CD14-positive monocyte (primary cell): Measurements from ENCODE around the gene COQ8A. TPM values are rescaled to one million over a fixed set of nuclear protein-coding genes. Genes with fewer than 3 reads are reported as not detected.

ENCODE experiments used
- DNase-seq, 3 donors: peaks; one replicate each; pipeline ENCODE4 v3.0.0-alpha.2; 2011 to 2022
- H2AFZ ChIP-seq: 2 replicates; pipeline ENCODE4 v1.6.0; 2012; ENCODE audit warnings: mild to moderate bottlenecking, low read depth, low read length, inconsistent platforms; ENCODE audit not compliant: insufficient read depth, poor library complexity, severe bottlenecking
- H3K27ac ChIP-seq, 2 donors: 1 replicate in 1 of 2; 2 replicates in 1 of 2; pipeline ENCODE4 v1.5.1; 2012 to 2013; ENCODE audit warnings: low read length in 2 of 2, control low read depth in 1 of 2, inconsistent platforms in 1 of 2, low read depth in 1 of 2, mild to moderate bottlenecking in 1 of 2
- H3K27me3 ChIP-seq, 2 donors: one replicate each; pipeline versions ENCODE4 v1.6.0 to v1.6.1; 2011 to 2013; ENCODE audit warnings: low read length in 2 of 2; ENCODE audit not compliant: control insufficient read depth in 2 of 2, insufficient read depth in 2 of 2
- H3K36me3 ChIP-seq, 2 donors: replicated peaks in 1 of 2; 1 replicate in 1 of 2; 2 replicates in 1 of 2; pipeline versions ENCODE4 v1.5.1 to v1.6.1; 2012 to 2013; ENCODE audit warnings: low read length in 2 of 2, control low read depth in 1 of 2, inconsistent platforms in 1 of 2, mild to moderate bottlenecking in 1 of 2; ENCODE audit not compliant: insufficient read depth in 2 of 2, control insufficient read depth in 1 of 2
- H3K4me1 ChIP-seq, 2 donors: 1 replicate in 1 of 2; 2 replicates in 1 of 2; pipeline versions ENCODE4 v1.5.1 to v1.6.1; 2012 to 2013; ENCODE audit warnings: low read length in 2 of 2, control low read depth in 1 of 2, inconsistent platforms in 1 of 2, mild to moderate bottlenecking in 1 of 2, moderate library complexity in 1 of 2; ENCODE audit not compliant: insufficient read depth in 2 of 2, control insufficient read depth in 1 of 2
- H3K4me2 ChIP-seq: replicated peaks from 2 replicates; pipeline ENCODE3; 2012; ENCODE audit warnings: low read length, moderate library complexity, mild to moderate bottlenecking; ENCODE audit not compliant: poor library complexity, severe bottlenecking; ENCODE audit errors: extremely low read depth
- H3K4me3 ChIP-seq, 3 experiments: fragments of 200-600 bp in 1 of 3; sonication (generic) in 1 of 3; replicated peaks in 1 of 3; 1 replicate in 2 of 3; 2 replicates in 1 of 3; pipeline ENCODE4 v1.5.1; 2011 to 2013; ENCODE audit warnings: low read length in 3 of 3, mild to moderate bottlenecking in 3 of 3, control low read depth in 2 of 3, low read depth in 2 of 3, inconsistent platforms in 1 of 3, moderate library complexity in 1 of 3
- H3K79me2 ChIP-seq: 2 replicates; pipeline ENCODE4 v1.6.0; 2012; ENCODE audit warnings: mild to moderate bottlenecking, control low read depth, inconsistent platforms, low read length, moderate library complexity; ENCODE audit not compliant: insufficient read depth
- H3K9ac ChIP-seq: 2 replicates; pipeline ENCODE4 v1.6.0; 2017; ENCODE audit warnings: low read length, mild to moderate bottlenecking; ENCODE audit not compliant: insufficient read depth, poor library complexity, severe bottlenecking
- H3K9me3 ChIP-seq, 2 donors: replicated peaks in 1 of 2; 1 replicate in 1 of 2; 2 replicates in 1 of 2; pipeline versions ENCODE4 v1.5.1 to v1.6.1; 2012 to 2013; ENCODE audit warnings: low read length in 2 of 2, control low read depth in 1 of 2; ENCODE audit not compliant: control insufficient read depth in 1 of 2, insufficient read depth in 1 of 2
- H4K20me1 ChIP-seq: 2 replicates; pipeline ENCODE4 v1.6.0; 2012; ENCODE audit warnings: mild to moderate bottlenecking, low read length, control low read depth, moderate library complexity; ENCODE audit not compliant: insufficient read depth
- H3K27ac Mint-ChIP-seq, 7 donors: one replicate each; pipeline ENCODE4 v1.8.0; 2020; ENCODE audit warnings: mild to moderate bottlenecking in 7 of 7, mixed read lengths in 7 of 7, moderate library complexity in 6 of 7, inconsistent platforms in 2 of 7
- H3K27me3 Mint-ChIP-seq, 3 donors: one replicate each; pipeline ENCODE4 v1.8.0; 2021 to 2022; ENCODE audit warnings: low read depth in 3 of 3, mild to moderate bottlenecking in 3 of 3, mixed read lengths in 3 of 3, moderate library complexity in 3 of 3, inconsistent platforms in 1 of 3
- H3K36me3 Mint-ChIP-seq, 2 donors: one replicate each; pipeline ENCODE4 v1.8.0; 2020; ENCODE audit warnings: mixed read lengths in 2 of 2, inconsistent platforms in 1 of 2, mild to moderate bottlenecking in 1 of 2
- H3K4me1 Mint-ChIP-seq: one replicate; pipeline ENCODE4 v1.8.0; 2020; ENCODE audit warnings: mild to moderate bottlenecking, mixed read lengths
- H3K4me3 Mint-ChIP-seq, 2 donors: one replicate each; pipeline ENCODE4 v1.8.0; 2020; ENCODE audit warnings: mild to moderate bottlenecking in 2 of 2, mixed read lengths in 2 of 2, moderate library complexity in 1 of 2
- H3K9me3 Mint-ChIP-seq, 7 donors: one replicate each; pipeline ENCODE4 v1.8.0; 2020 to 2022; ENCODE audit warnings: mixed read lengths in 7 of 7, mild to moderate bottlenecking in 6 of 7, moderate library complexity in 6 of 7, inconsistent platforms in 2 of 7
- CTCF ChIP-seq: fragments of 200-600 bp; IDR thresholded peaks from one replicate; pipeline ENCODE4 v1.8.0; 2022; ENCODE audit warnings: antibody characterized with exemption, mild to moderate bottlenecking
- WGBS: methylation state at CpG from one replicate; pipeline ENCODE4 v1.1.5; 2013; ENCODE audit warnings: missing lambda C conversion rate; ENCODE audit not compliant: insufficient coverage; 5-methylcytosine and 5-hydroxymethylcytosine counted together
- intact Hi-C, 2 donors: fragments of 100-400 bp; cut with micrococcal nuclease; formaldehyde crosslinking; loops; one replicate each; pipeline versions ENCODE4 v1.15.0 to v1.15.1; 2023
- polyA plus RNA-seq, 3 donors: library from polyadenylated mRNA; depleted of rRNA in 1 of 3; unstranded in 2 of 3; stranded (reverse) in 1 of 3; fragments of 300-500 nt in 2 of 3; fragments of >200 nt in 1 of 3; fragmentation: Illumina TruSeq in 2 of 3; gene quantifications; 1 replicate in 2 of 3; 2 replicates in 1 of 3; pipeline ENCODE4 v1.2.3, GENCODE V29; 2012 to 2021

The COQ8A gene
- polyA plus RNA-seq, 3 donors, result 33.1 to 44.7 (median 38.2) TPM

GRCh38 chr1:226953175-226953800, 13.2 kb downstream of the COQ8A start:
- peaks cover 24% of the 10 kb centered on the region for H3K4me1 Mint-ChIP-seq
- intact Hi-C loops, result no loop called here
- Histone ChIP-seq H3K9me3 (peaks cover 0 to 18% of the 10 kb centered on the region in 2 donors), H3K4me2 (no peak overlapping the region), H3K4me1 (peaks cover 15 to 17% of the 10 kb centered on the region in 2 donors), H3K27me3 (no peaks in the 10 kb centered on the region), H3K9ac (no peak overlapping the region), H2AFZ (no peak overlapping the region), H3K36me3 (peaks cover 0 to 10% of the 10 kb centered on the region in 2 donors), H4K20me1 (peaks cover 86% of the 10 kb centered on the region), H3K4me3 (no peak overlapping the region), H3K27ac (no peak overlapping the region), H3K79me2 (peaks cover 86% of the 10 kb centered on the region)
- H3K9me3 Mint-ChIP-seq, result peaks cover 6 to 21% (median 17%) of the 10 kb centered on the region in 7 donors
- peaks cover 0 to 1% (median 0%) of the 10 kb centered on the region in 3 donors for H3K27me3 Mint-ChIP-seq
- no peak for TF ChIP-seq CTCF
- peaks cover 11 to 25% of the 10 kb centered on the region in 2 donors for H3K36me3 Mint-ChIP-seq
- no peak overlapping the region for H3K4me3 Mint-ChIP-seq
- DNase-seq, result no peak
- H3K27ac Mint-ChIP-seq, result peak overlapping the region in 2 of 7 donors; percentile 20 to 26
- WGBS, result 98% methylated on average over 6 of the region's 11 CpGs

- Histone ChIP-seq H3K4me2 (no peak overlapping the region), H3K79me2 (peaks cover 86% of the 10 kb centered on the region), H3K9me3 (peaks cover 0 to 19% of the 10 kb centered on the region in 2 donors), H3K36me3 (peaks cover 0 to 6% of the 10 kb centered on the region in 2 donors), H3K27ac (peak overlapping the region in 1 of 2 donors; percentile 53), H3K4me1 (peaks cover 15 to 17% of the 10 kb centered on the region in 2 donors), H2AFZ (no peak overlapping the region), H4K20me1 (peaks cover 85% of the 10 kb centered on the region), H3K9ac (no peak overlapping the region), H3K27me3 (no peaks in the 10 kb centered on the region), H3K4me3 (no peak overlapping the region)
- H3K27ac Mint-ChIP-seq, result peak overlapping the region in 2 of 7 donors; percentile 32 to 46
- WGBS, result 90% methylated on average over 5 of the region's 6 CpGs
- DNase-seq, result no peak
- H3K4me3 Mint-ChIP-seq, result no peak overlapping the region
- H3K4me1 Mint-ChIP-seq, result peaks cover 27% of the 10 kb centered on the region
- peaks cover 11 to 28% of the 10 kb centered on the region in 2 donors for H3K36me3 Mint-ChIP-seq
- TF ChIP-seq CTCF, result no peak
- H3K27me3 Mint-ChIP-seq, result peaks cover 0 to 1% (median 0%) of the 10 kb centered on the region in 3 donors
- H3K9me3 Mint-ChIP-seq, result peaks cover 6 to 23% (median 19%) of the 10 kb centered on the region in 7 donors
- intact Hi-C loops, result no loop called here
These were observed 14.2 kb downstream of the COQ8A start for GRCh38 chr1:226954337-226954736.
